Left colon (tissue), 2 donors: ENCODE results near the gene SYT1. TPM values are rescaled to one million over a fixed set of nuclear protein-coding genes. Genes with fewer than 3 reads are reported as not detected.
"Not testable (repeated sequence)": the region's sequence is repeated elsewhere in the genome, so short reads cannot be mapped to it uniquely, and the experiment has no call there.

Experiments
- ATAC-seq: fragments of 200-7000 bp; cut with Tn5 transposase; one replicate; pipeline ENCODE4 v1.9.1; 2020; ENCODE audit warnings: mild to moderate bottlenecking, moderate library complexity
- DNase-seq, 2 donors: peaks; one replicate each; pipeline ENCODE4 v3.0.0-alpha.2; 2020
- intact Hi-C, 2 donors: fragments of 100-400 bp; cut with DNase I in 1 of 2; cut with micrococcal nuclease in 1 of 2; formaldehyde crosslinking; loops; one replicate each; pipeline versions ENCODE4 v1.11.2 to v1.14.0; 2022; cut with DNase I, micrococcal nuclease
- total RNA-seq, 2 donors: library from RNA; stranded (reverse); fragmentation: NEBNext Ultra II Directional; extraction: Animal tissue kit (Norgen Biotek cat#: 25700); gene quantifications; one replicate each; pipeline ENCODE4 v1.2.1, GENCODE V29; 2021
- donor health status: DM: no; HTN: no; CAD: no.
- donor health status: DM: yes; HTN: yes; CAD: no.

SYT1 gene
- total RNA-seq, 2 donors from 2014 or later = 0.92 to 1.5 TPM

- ATAC-seq (no peak), DNase-seq (no peak)
- intact Hi-C loops = no loop called here
These were observed 298.4 kb downstream of the SYT1 start for GRCh38 chr12:79162948-79163347.

- ATAC-seq (no peak), DNase-seq (no peak)
- intact Hi-C loops = no loop called here
These were observed 300.3 kb downstream of the SYT1 start for GRCh38 chr12:79164890-79165289.

GRCh38 chr12:79168687-79169086 is 304.1 kb downstream of the SYT1 start:
- intact Hi-C loops = no loop called here
- DNase-seq (no peak), ATAC-seq (no peak)

- ATAC-seq (no peak), DNase-seq (no peak)
- intact Hi-C loops = no loop called here
These were observed 310.1 kb downstream of the SYT1 start for GRCh38 chr12:79174626-79175025.

GRCh38 chr12:79183003-79183402 is 318.4 kb downstream of the SYT1 start:
- DNase-seq = no peak
- intact Hi-C loops = no loop called here
- ATAC-seq = no peak

- DNase-seq (no peak), ATAC-seq (no peak)
- intact Hi-C loops = no loop called here
These were observed 319.4 kb downstream of the SYT1 start for GRCh38 chr12:79183926-79184325.

- DNase-seq (no peak), ATAC-seq (no peak)
- intact Hi-C loops = no loop called here
These were observed 321.9 kb downstream of the SYT1 start for GRCh38 chr12:79186506-79186905.

GRCh38 chr12:79187032-79187431 is 322.5 kb downstream of the SYT1 start:
- DNase-seq (no peak), ATAC-seq (no peak)
- intact Hi-C loops = no loop called here

- intact Hi-C loops = no loop called here
- DNase-seq (no peak), ATAC-seq (no peak)
These were observed 326.8 kb downstream of the SYT1 start for GRCh38 chr12:79191391-79191790.

- DNase-seq (no peak), ATAC-seq (no peak)
- intact Hi-C loops = no loop called here
These were observed 330.0 kb downstream of the SYT1 start for GRCh38 chr12:79194595-79194994.

- intact Hi-C loops = no loop called here
- DNase-seq (no peak), ATAC-seq (no peak)
These were observed 334.6 kb downstream of the SYT1 start for GRCh38 chr12:79199166-79199565.

- no peak for DNase-seq
- ATAC-seq = no peak
- intact Hi-C loops = no loop called here
These were observed 335.6 kb downstream of the SYT1 start for GRCh38 chr12:79200176-79200575.

GRCh38 chr12:79203058-79203647 is 338.6 kb downstream of the SYT1 start:
- intact Hi-C loops = no loop called here
- ATAC-seq = no peak
- DNase-seq = no peak

- ATAC-seq (no peak), DNase-seq (no peak)
- intact Hi-C loops = no loop called here
These were observed 342.3 kb downstream of the SYT1 start for GRCh38 chr12:79206871-79207270.

- DNase-seq, intact Hi-C loops, ATAC-seq: not testable (repeated sequence)
These were observed 345.8 kb downstream of the SYT1 start for GRCh38 chr12:79210403-79210802.

- ATAC-seq (no peak), DNase-seq (no peak)
- intact Hi-C loops = no loop called here
These were observed 352.7 kb downstream of the SYT1 start for GRCh38 chr12:79217306-79217705.

GRCh38 chr12:79223210-79223609 is 358.6 kb downstream of the SYT1 start:
- ATAC-seq = no peak
- no peak for DNase-seq
- intact Hi-C loops = no loop called here

- intact Hi-C loops = no loop called here
- no peak for DNase-seq
- no peak for ATAC-seq
These were observed 359.2 kb downstream of the SYT1 start for GRCh38 chr12:79223761-79224160.

GRCh38 chr12:79227091-79227490 is 362.5 kb downstream of the SYT1 start:
- ATAC-seq (no peak), DNase-seq (no peak)
- intact Hi-C loops = no loop called here

GRCh38 chr12:79227646-79228045 is 363.1 kb downstream of the SYT1 start:
- intact Hi-C loops = no loop called here
- DNase-seq (no peak), ATAC-seq (no peak)

- DNase-seq (no peak), ATAC-seq (no peak)
- intact Hi-C loops = no loop called here
These were observed 368.8 kb downstream of the SYT1 start for GRCh38 chr12:79233341-79233781.
